Astrocyte (in vitro differentiated cells and primary cell): ENCODE results near the gene TMEM37. TPM values are rescaled to one million over a fixed set of nuclear protein-coding genes. Genes with fewer than 3 reads are reported as not detected.

Experiments used
- DNase-seq: peaks from one replicate; pipeline ENCODE4 v3.0.0-alpha.2; 2010; ENCODE audit warnings: low read depth
- FAIRE-seq: peaks from 2 replicates; lab custom pipeline; 2011; peaks lifted over from hg19 to GRCh38; lab: Jason Lieb, UNC
- H2AFZ ChIP-seq: 2 replicates; pipeline ENCODE4 v1.6.0; 2012; ENCODE audit warnings: low read depth, low read length, inconsistent platforms
- H3K27ac ChIP-seq: 2 replicates; pipeline ENCODE4 v1.5.1; 2011; ENCODE audit warnings: low read depth, low read length, inconsistent platforms
- H3K27me3 ChIP-seq: 2 replicates; pipeline ENCODE4 v1.6.0; 2011; ENCODE audit warnings: low read length, inconsistent platforms; ENCODE audit not compliant: insufficient read depth
- H3K36me3 ChIP-seq: 2 replicates; pipeline ENCODE4 v1.5.1; 2011; ENCODE audit warnings: low read length, inconsistent platforms; ENCODE audit not compliant: insufficient read depth
- H3K4me1 ChIP-seq: 2 replicates; pipeline ENCODE4 v1.5.1; 2011; ENCODE audit warnings: low read length, inconsistent platforms; ENCODE audit not compliant: insufficient read depth
- H3K4me2 ChIP-seq: 2 replicates; pipeline ENCODE4 v1.6.0; 2012; ENCODE audit warnings: low read length, inconsistent platforms
- H3K4me3 ChIP-seq: 2 replicates; pipeline ENCODE4 v1.5.1; 2011; ENCODE audit warnings: low read depth, mild to moderate bottlenecking, low read length, inconsistent platforms; ENCODE audit not compliant: insufficient read depth
- H3K79me2 ChIP-seq: 2 replicates; pipeline ENCODE4 v1.6.0; 2012; ENCODE audit warnings: mild to moderate bottlenecking, low read length, inconsistent platforms; ENCODE audit not compliant: insufficient read depth
- H3K9ac ChIP-seq: 2 replicates; pipeline ENCODE4 v1.6.0; 2012; ENCODE audit warnings: mild to moderate bottlenecking, low read length, inconsistent platforms
- H3K9me3 ChIP-seq: 2 replicates; pipeline ENCODE4 v1.5.1; 2012; ENCODE audit warnings: low read depth, mild to moderate bottlenecking, low read length, inconsistent platforms; ENCODE audit not compliant: insufficient read depth
- H4K20me1 ChIP-seq: 2 replicates; pipeline ENCODE4 v1.6.0; 2012; ENCODE audit warnings: low read length, inconsistent platforms; ENCODE audit not compliant: insufficient read depth
- H3K27ac Mint-ChIP-seq: one replicate; pipeline ENCODE4 v1.8.0; 2021; ENCODE audit warnings: mild to moderate bottlenecking, mixed read lengths; ENCODE audit not compliant: unreplicated experiment
- H3K27me3 Mint-ChIP-seq: one replicate; pipeline ENCODE4 v1.8.0; 2021; ENCODE audit warnings: low read depth, mixed read lengths; ENCODE audit not compliant: unreplicated experiment
- H3K36me3 Mint-ChIP-seq: one replicate; pipeline ENCODE4 v1.8.0; 2021; ENCODE audit warnings: low read depth, mixed read lengths; ENCODE audit not compliant: unreplicated experiment
- H3K4me1 Mint-ChIP-seq: one replicate; pipeline ENCODE4 v1.8.0; 2021; ENCODE audit warnings: low read depth, mixed read lengths; ENCODE audit not compliant: unreplicated experiment
- H3K4me3 Mint-ChIP-seq: one replicate; pipeline ENCODE4 v1.8.0; 2021; ENCODE audit warnings: mild to moderate bottlenecking, moderate library complexity, mixed read lengths; ENCODE audit not compliant: unreplicated experiment
- H3K9me3 Mint-ChIP-seq: one replicate; pipeline ENCODE4 v1.8.0; 2021; ENCODE audit warnings: mild to moderate bottlenecking, mixed read lengths; ENCODE audit not compliant: unreplicated experiment
- EZH2 ChIP-seq: IDR thresholded peaks from 2 replicates; pipeline ENCODE4 v1.6.1; 2012; ENCODE audit warnings: mild to moderate bottlenecking, low read length, inconsistent platforms; ENCODE audit not compliant: insufficient read depth
- total RNA-seq: library from RNA; stranded (reverse); gene quantifications from 2 replicates; pipeline ENCODE4 v1.2.1, GENCODE V29; 2021
- TF ChIP-seq, protein P1 (sequence below): IDR thresholded peaks from 2 replicates; pipeline ENCODE4 v1.5.1; 2011; ENCODE audit warnings: low read depth, mild to moderate bottlenecking, inconsistent platforms, low read length, moderate library complexity; ENCODE audit not compliant: insufficient read depth

Gene TMEM37
- total RNA-seq, 1 donor from 2014 or later: 1.6 TPM

DNA sequence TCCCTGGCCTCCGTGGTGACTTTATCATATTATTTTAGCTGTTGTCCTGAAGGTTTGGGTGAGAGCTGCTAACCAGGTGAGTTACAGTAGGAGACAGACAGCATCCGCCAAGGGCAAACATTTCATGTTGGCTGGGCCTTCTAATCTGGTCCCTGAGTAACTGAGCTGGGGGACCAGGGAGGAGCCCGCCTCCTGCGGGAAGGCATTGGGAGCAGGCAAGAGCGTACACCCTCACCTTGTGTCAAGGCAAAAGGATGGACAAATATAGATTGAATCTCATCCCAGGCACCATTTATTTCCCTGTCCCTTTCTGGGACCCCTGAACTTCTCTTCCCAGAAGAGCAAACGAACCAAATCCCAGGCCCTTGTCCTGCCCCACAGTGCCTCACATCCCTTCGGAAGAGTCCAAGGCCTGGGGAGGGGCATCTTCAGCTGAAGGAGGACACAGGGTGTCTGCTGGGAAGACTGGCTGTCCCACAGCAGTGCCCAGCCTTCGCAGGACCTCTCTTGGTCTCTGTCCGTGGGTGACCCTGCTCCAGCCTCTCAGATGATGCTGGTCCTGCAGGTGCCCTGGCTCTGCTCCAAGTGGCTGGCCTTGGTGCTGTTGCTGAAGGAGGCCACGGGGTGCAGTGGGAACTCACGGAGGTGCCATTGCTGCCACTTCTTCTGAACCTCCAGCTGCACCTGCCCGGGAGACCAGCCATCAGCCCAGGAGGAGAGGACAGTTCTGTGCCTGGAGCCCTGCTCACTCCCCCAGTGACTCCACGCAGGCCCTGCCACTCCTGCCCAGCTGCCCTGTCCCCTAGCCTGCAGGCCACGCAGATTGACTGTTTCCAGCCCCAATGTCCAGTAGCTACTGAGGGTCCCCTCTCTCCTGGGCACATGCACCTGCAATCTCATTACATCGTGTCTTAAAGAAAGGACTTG lies 8.2 kb downstream of the TMEM37 start:
- FAIRE-seq: no peak
- peaks cover 4% of the 10 kb centered on the region for H3K36me3 Mint-ChIP-seq
- no peaks in the 10 kb centered on the region for H3K36me3 ChIP-seq
- no peaks in the 10 kb centered on the region for H3K9me3 ChIP-seq
- H3K4me2 ChIP-seq: no peak overlapping the region
- peaks cover 3% of the 10 kb centered on the region for H3K9me3 Mint-ChIP-seq
- H2AFZ ChIP-seq: no peak overlapping the region
- H3K27me3 Mint-ChIP-seq: peaks cover 46% of the 10 kb centered on the region
- peaks cover 2% of the 10 kb centered on the region for H3K27me3 ChIP-seq
- H3K4me3 Mint-ChIP-seq: no peak overlapping the region
- H3K4me1 Mint-ChIP-seq: no peaks in the 10 kb centered on the region
- TF ChIP-seq, protein P1, sequence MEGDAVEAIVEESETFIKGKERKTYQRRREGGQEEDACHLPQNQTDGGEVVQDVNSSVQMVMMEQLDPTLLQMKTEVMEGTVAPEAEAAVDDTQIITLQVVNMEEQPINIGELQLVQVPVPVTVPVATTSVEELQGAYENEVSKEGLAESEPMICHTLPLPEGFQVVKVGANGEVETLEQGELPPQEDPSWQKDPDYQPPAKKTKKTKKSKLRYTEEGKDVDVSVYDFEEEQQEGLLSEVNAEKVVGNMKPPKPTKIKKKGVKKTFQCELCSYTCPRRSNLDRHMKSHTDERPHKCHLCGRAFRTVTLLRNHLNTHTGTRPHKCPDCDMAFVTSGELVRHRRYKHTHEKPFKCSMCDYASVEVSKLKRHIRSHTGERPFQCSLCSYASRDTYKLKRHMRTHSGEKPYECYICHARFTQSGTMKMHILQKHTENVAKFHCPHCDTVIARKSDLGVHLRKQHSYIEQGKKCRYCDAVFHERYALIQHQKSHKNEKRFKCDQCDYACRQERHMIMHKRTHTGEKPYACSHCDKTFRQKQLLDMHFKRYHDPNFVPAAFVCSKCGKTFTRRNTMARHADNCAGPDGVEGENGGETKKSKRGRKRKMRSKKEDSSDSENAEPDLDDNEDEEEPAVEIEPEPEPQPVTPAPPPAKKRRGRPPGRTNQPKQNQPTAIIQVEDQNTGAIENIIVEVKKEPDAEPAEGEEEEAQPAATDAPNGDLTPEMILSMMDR: no peak
- TF ChIP-seq EZH2: no peak
- H3K27ac ChIP-seq: no peak overlapping the region
- DNase-seq: no peak
- H3K4me3 ChIP-seq: no peak overlapping the region
- H3K79me2 ChIP-seq: no peaks in the 10 kb centered on the region
- H3K27ac Mint-ChIP-seq: no peak overlapping the region
- H3K4me1 ChIP-seq: no peaks in the 10 kb centered on the region
- no peak overlapping the region for H3K9ac ChIP-seq
- no peaks in the 10 kb centered on the region for H4K20me1 ChIP-seq

DNA sequence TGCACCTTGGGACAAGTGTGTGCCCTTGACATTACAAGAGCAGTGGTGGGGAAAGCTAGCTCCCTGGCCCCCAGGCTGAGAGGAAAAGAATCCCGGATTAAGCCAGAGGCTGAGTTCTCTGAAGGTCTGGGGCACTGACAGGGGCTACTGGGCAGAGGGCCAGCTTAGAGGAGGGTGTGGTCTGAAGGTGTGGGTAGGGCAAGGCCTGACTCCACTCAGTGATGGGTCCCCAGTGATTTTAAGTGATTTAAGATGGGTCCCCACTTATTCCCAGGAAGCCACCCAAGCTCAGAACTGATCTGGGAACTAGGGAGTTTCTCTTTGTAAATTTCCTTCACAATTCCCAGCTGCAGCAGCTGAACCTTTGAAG lies 8.8 kb downstream of the TMEM37 start:
- peaks cover 4% of the 10 kb centered on the region for H3K36me3 Mint-ChIP-seq
- H3K27me3 Mint-ChIP-seq: peaks cover 42% of the 10 kb centered on the region
- H3K79me2 ChIP-seq: no peaks in the 10 kb centered on the region
- H3K27ac Mint-ChIP-seq: no peak overlapping the region
- FAIRE-seq: no peak
- H3K36me3 ChIP-seq: no peaks in the 10 kb centered on the region
- no peak overlapping the region for H3K4me2 ChIP-seq
- no peaks in the 10 kb centered on the region for H3K4me1 Mint-ChIP-seq
- no peak for TF ChIP-seq EZH2
- TF ChIP-seq, protein P1: no peak
- no peak overlapping the region for H2AFZ ChIP-seq
- H3K27me3 ChIP-seq: peaks cover 2% of the 10 kb centered on the region
- no peak overlapping the region for H3K9ac ChIP-seq
- H4K20me1 ChIP-seq: no peaks in the 10 kb centered on the region
- no peaks in the 10 kb centered on the region for H3K9me3 ChIP-seq
- H3K4me1 ChIP-seq: no peaks in the 10 kb centered on the region
- no peak overlapping the region for H3K4me3 ChIP-seq
- no peak for DNase-seq
- H3K9me3 Mint-ChIP-seq: peaks cover 3% of the 10 kb centered on the region
- H3K4me3 Mint-ChIP-seq: no peak overlapping the region
- no peak overlapping the region for H3K27ac ChIP-seq

GRCh38 chr2:119440873-119441272 lies 9.2 kb downstream of the TMEM37 start:
- FAIRE-seq: no peak
- TF ChIP-seq, protein P1: no peak
- no peak for TF ChIP-seq EZH2

More at GRCh38 chr2:119440873-119441272, 9.2 kb downstream of the TMEM37 start:
- H3K27me3 Mint-ChIP-seq: peaks cover 38% of the 10 kb centered on the region
- no peak overlapping the region for H2AFZ ChIP-seq
- H3K27ac Mint-ChIP-seq: no peak overlapping the region
- no peak overlapping the region for H3K27ac ChIP-seq
- H3K4me1 Mint-ChIP-seq: no peaks in the 10 kb centered on the region
- no peaks in the 10 kb centered on the region for H3K79me2 ChIP-seq
- no peaks in the 10 kb centered on the region for H3K36me3 ChIP-seq
- H3K9me3 ChIP-seq: no peaks in the 10 kb centered on the region
- no peaks in the 10 kb centered on the region for H3K4me1 ChIP-seq
- H3K9me3 Mint-ChIP-seq: peaks cover 3% of the 10 kb centered on the region
- DNase-seq: no peak
- H3K36me3 Mint-ChIP-seq: peaks cover 2% of the 10 kb centered on the region
- H3K9ac ChIP-seq: no peak overlapping the region
- H4K20me1 ChIP-seq: no peaks in the 10 kb centered on the region
- no peak overlapping the region for H3K4me2 ChIP-seq
- H3K4me3 Mint-ChIP-seq: no peak overlapping the region
- H3K4me3 ChIP-seq: no peak overlapping the region
- peaks cover 2% of the 10 kb centered on the region for H3K27me3 ChIP-seq
